Measurements from ENCODE around the gene PTPN12. TPM values are rescaled to one million over a fixed set of nuclear protein-coding genes. Genes with fewer than 3 reads are reported as not detected.
A peak's percentile ranks its signal among the peaks of the same experiment; 100 is the strongest.

The PTPN12 gene
- total and polyA plus RNA-seq, 2 of the 4 experiments (the other 2 are of a cell fraction), result 24.7 to 31.0 TPM

- no peak overlapping the region for H3K9ac ChIP-seq (ENCODE audit: low read depth, low read length)
- in situ Hi-C loops (cut with MboI; ENCODE audit: low sequenced_read_pairs) (no loop called here), dilution Hi-C loops (cut with HindIII; ENCODE audit: low sequenced_read_pairs, unreplicated experiment) (no loop called here), intact Hi-C loops (cut with micrococcal nuclease) (loop anchor here (5.0 kb wide), 2 partner anchors 152 to 227 kb away; no protein-coding TSS in a partner anchor)
- no peak overlapping the region for H2BK20ac ChIP-seq (ENCODE audit: low read depth, low read length)
- H3K18ac ChIP-seq (ENCODE audit: low read depth, low read length), result no peak overlapping the region
- no peak overlapping the region for H2BK120ac ChIP-seq (ENCODE audit: low read depth, low read length)
- H3K79me1 ChIP-seq (ENCODE audit: low read depth in 1 of 2, low read length in 2 of 2), result peaks cover 2 to 37% of the 10 kb centered on the region in 2 experiments; a peak in 3 of 4 replicates
- H3K4me2 ChIP-seq (ENCODE audit: low read depth, low read length), result no peak overlapping the region
- H3K27ac ChIP-seq (ENCODE audit: insufficient read depth, low read length), result no peak overlapping the region
- no peak overlapping the region for H4K91ac ChIP-seq (ENCODE audit: insufficient read depth, low read depth, low read length)
- H2AK5ac ChIP-seq (ENCODE audit: low read depth, low read length), result no peak overlapping the region
- BruUV-seq (replicated peaks), result no TSS peak
- H3K14ac ChIP-seq (replicated peaks; ENCODE audit: low read depth, low read length), result peak overlapping the region; percentile 74; the same call in 1 of the 2 replicates
- H3K23ac ChIP-seq (ENCODE audit: low read depth, low read length), result peak overlapping the region; percentile 79
- H3K56ac ChIP-seq (ENCODE audit: extremely low read depth, insufficient read depth, low read length), result no peak overlapping the region
- no peak overlapping the region for H2BK15ac ChIP-seq (ENCODE audit: low read depth, low read length)
- H3K27me3 ChIP-seq (ENCODE audit: control insufficient read depth, insufficient read depth, low read length), result no peaks in the 10 kb centered on the region
- H3K36me3 ChIP-seq (ENCODE audit: control insufficient read depth, insufficient read depth, low read length), result peaks cover 26% of the 10 kb centered on the region
- H3K4me3 ChIP-seq (ENCODE audit: insufficient read depth, low read depth, low read length), result no peak overlapping the region
- no peak overlapping the region for H3K4ac ChIP-seq (ENCODE audit: low read depth, low read length)
- peak overlapping the region; percentile 34 for H2BK5ac ChIP-seq (ENCODE audit: low read depth, low read length, poor library complexity, severe bottlenecking)
- H2AFZ ChIP-seq (replicated peaks; ENCODE audit: low read length, poor library complexity), result no peak overlapping the region
- H4K20me1 ChIP-seq (ENCODE audit: insufficient read depth, low read length), result peaks cover 10% of the 10 kb centered on the region; the same call in 1 of the 2 replicates
- peaks cover 4% of the 10 kb centered on the region; the same call in 1 of the 2 replicates for H3K4me1 ChIP-seq (ENCODE audit: control insufficient read depth, insufficient read depth, low read length)
- H4K8ac ChIP-seq (ENCODE audit: low read depth in 2 of 2, low read length in 2 of 2), result no peak overlapping the region
- DNase-seq, result no peak
- CTCF ChIA-PET, result no interaction called here
- H4K5ac ChIP-seq (ENCODE audit: low read depth, low read length), result no peak overlapping the region
- TF ChIP-seq USF2 (IDR thresholded peaks at IDR 0.05; ENCODE audit: low read depth, low read length), result no peak
- no peak overlapping the region for H2AK9ac ChIP-seq (replicated peaks; ENCODE audit: low read depth, low read length, poor library complexity)
- POLR2A ChIA-PET (ENCODE audit: unreplicated experiment), result no interaction called here
- ATAC-seq (ENCODE audit: low read depth), result no peak; the same call in 1 of the 2 replicates
- H3K9me3 ChIP-seq (ENCODE audit: control insufficient read depth, insufficient read depth, low read length), result no peaks in the 10 kb centered on the region
- H3K9me1 ChIP-seq (ENCODE audit: insufficient read depth, low read length), result 0 out of 2 replicates have a peak, but pooled peaks cover 3% of the 10 kb centered on the region
These were observed 42.7 kb downstream of the PTPN12 start for GRCh38 chr7:77579797-77580196.

All from IMR-90 (cell line).